Measurements from ENCODE around the gene RNF175.

The RNF175 gene

DNA sequence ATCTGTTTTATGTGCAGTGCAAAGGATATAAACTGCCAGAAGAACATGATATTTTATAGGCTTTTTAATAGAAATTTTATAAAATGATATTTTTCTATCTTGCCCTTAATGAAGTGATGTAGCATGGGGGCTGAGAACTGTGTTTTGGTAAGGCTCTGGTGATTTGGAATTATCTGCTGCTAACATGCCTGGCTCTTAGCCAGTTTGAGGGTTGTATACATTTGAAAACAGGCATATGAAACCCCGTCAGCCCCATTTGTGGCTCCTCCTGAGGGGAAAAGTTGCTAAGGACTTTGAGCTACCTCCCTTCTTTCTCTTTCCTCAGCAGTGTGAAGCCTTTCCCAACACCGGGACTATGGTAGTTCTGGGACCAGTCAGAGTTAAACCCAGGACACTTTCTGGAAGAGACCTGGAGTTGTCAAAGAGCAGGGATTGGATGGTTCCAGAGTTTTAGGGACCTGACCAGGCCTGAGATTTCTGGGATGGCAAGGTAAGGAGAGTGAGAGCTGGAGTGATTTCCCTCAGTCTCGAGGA lies 24.4 kb upstream of the RNF175 start:
- no peaks in the 10 kb centered on the region for H4K20me1 ChIP-seq (ENCODE audit: low read depth, low read length)
- no peaks in the 10 kb centered on the region for H3K36me3 ChIP-seq (ENCODE audit: low read length)
- no peaks in the 10 kb centered on the region for H3K79me2 ChIP-seq (ENCODE audit: insufficient read depth, low read length)
- H3K9me3 ChIP-seq (ENCODE audit: insufficient read depth, low read length), result no peaks in the 10 kb centered on the region
- no peaks in the 10 kb centered on the region for H3K9me2 ChIP-seq (replicated peaks; ENCODE audit: insufficient read depth, low read length)
- H3F3A ChIP-seq (ENCODE audit: insufficient read depth), result no peaks in the 10 kb centered on the region
- H3K4me2 ChIP-seq (ENCODE audit: low read depth, low read length, poor library complexity, severe bottlenecking), result no peak overlapping the region
- no peak overlapping the region for H2AFZ ChIP-seq (ENCODE audit: low read depth, low read length, severe bottlenecking)
- H3K4me3 ChIP-seq (ENCODE audit: insufficient read depth, low read length, poor library complexity, severe bottlenecking), result no peak overlapping the region
- no peaks in the 10 kb centered on the region for H3K27me3 ChIP-seq (ENCODE audit: low read length)
- TF ChIP-seq, protein P1, sequence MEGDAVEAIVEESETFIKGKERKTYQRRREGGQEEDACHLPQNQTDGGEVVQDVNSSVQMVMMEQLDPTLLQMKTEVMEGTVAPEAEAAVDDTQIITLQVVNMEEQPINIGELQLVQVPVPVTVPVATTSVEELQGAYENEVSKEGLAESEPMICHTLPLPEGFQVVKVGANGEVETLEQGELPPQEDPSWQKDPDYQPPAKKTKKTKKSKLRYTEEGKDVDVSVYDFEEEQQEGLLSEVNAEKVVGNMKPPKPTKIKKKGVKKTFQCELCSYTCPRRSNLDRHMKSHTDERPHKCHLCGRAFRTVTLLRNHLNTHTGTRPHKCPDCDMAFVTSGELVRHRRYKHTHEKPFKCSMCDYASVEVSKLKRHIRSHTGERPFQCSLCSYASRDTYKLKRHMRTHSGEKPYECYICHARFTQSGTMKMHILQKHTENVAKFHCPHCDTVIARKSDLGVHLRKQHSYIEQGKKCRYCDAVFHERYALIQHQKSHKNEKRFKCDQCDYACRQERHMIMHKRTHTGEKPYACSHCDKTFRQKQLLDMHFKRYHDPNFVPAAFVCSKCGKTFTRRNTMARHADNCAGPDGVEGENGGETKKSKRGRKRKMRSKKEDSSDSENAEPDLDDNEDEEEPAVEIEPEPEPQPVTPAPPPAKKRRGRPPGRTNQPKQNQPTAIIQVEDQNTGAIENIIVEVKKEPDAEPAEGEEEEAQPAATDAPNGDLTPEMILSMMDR (IDR thresholded peaks at IDR 0.05; ENCODE audit: insufficient read depth, low read length, poor library complexity, severe bottlenecking), result no peak
- no peak for TF ChIP-seq EZH2phosphoT487 (conservative IDR thresholded peaks at IDR 0.05; ENCODE audit: low read length)
- H3K27ac ChIP-seq (ENCODE audit: low read depth, low read length), result no peak overlapping the region
- no peak overlapping the region for H3K9ac ChIP-seq (ENCODE audit: low read length)

- TF ChIP-seq, protein P1 (IDR thresholded peaks at IDR 0.05; ENCODE audit: insufficient read depth, low read length, poor library complexity, severe bottlenecking), result no peak
- no peak for TF ChIP-seq EZH2phosphoT487 (conservative IDR thresholded peaks at IDR 0.05; ENCODE audit: low read length)
- Histone ChIP-seq H3K9me3 (ENCODE audit: insufficient read depth, low read length) (no peaks in the 10 kb centered on the region), H3K9ac (ENCODE audit: low read length) (no peak overlapping the region), H3K9me2 (replicated peaks; ENCODE audit: insufficient read depth, low read length) (no peaks in the 10 kb centered on the region), H2AFZ (ENCODE audit: low read depth, low read length, severe bottlenecking) (no peak overlapping the region), H3K4me2 (ENCODE audit: low read depth, low read length, poor library complexity, severe bottlenecking) (no peak overlapping the region), H4K20me1 (ENCODE audit: low read depth, low read length) (no peaks in the 10 kb centered on the region), H3K27me3 (ENCODE audit: low read length) (no peaks in the 10 kb centered on the region), H3K4me3 (ENCODE audit: insufficient read depth, low read length, poor library complexity, severe bottlenecking) (no peak overlapping the region), H3K36me3 (ENCODE audit: low read length) (no peaks in the 10 kb centered on the region), H3K27ac (ENCODE audit: low read depth, low read length) (no peak overlapping the region), H3K79me2 (ENCODE audit: insufficient read depth, low read length) (no peaks in the 10 kb centered on the region), H3F3A (ENCODE audit: insufficient read depth) (no peaks in the 10 kb centered on the region)
Observed at GRCh38 chr4:153782581-153782980, 22.8 kb upstream of the RNF175 start.

GRCh38 chr4:153781717-153782416 lies 22.0 kb upstream of the RNF175 start:
- no peaks in the 10 kb centered on the region for H4K20me1 ChIP-seq (ENCODE audit: low read depth, low read length)
- H2AFZ ChIP-seq (ENCODE audit: low read depth, low read length, severe bottlenecking), result no peak overlapping the region
- TF ChIP-seq, protein P1 (IDR thresholded peaks at IDR 0.05; ENCODE audit: insufficient read depth, low read length, poor library complexity, severe bottlenecking), result no peak
- no peak for TF ChIP-seq EZH2phosphoT487 (conservative IDR thresholded peaks at IDR 0.05; ENCODE audit: low read length)
- no peaks in the 10 kb centered on the region for H3K9me3 ChIP-seq (ENCODE audit: insufficient read depth, low read length)
- no peak overlapping the region for H3K9ac ChIP-seq (ENCODE audit: low read length)
- H3K79me2 ChIP-seq (ENCODE audit: insufficient read depth, low read length), result no peaks in the 10 kb centered on the region
- H3K4me2 ChIP-seq (ENCODE audit: low read depth, low read length, poor library complexity, severe bottlenecking), result no peak overlapping the region
- H3K4me3 ChIP-seq (ENCODE audit: insufficient read depth, low read length, poor library complexity, severe bottlenecking), result no peak overlapping the region
- H3K36me3 ChIP-seq (ENCODE audit: low read length), result no peaks in the 10 kb centered on the region
- H3K9me2 ChIP-seq (replicated peaks; ENCODE audit: insufficient read depth, low read length), result no peaks in the 10 kb centered on the region
- no peaks in the 10 kb centered on the region for H3K27me3 ChIP-seq (ENCODE audit: low read length)
- H3K27ac ChIP-seq (ENCODE audit: low read depth, low read length), result no peak overlapping the region
- no peaks in the 10 kb centered on the region for H3F3A ChIP-seq (ENCODE audit: insufficient read depth)

Data from SU-DHL-6 (cell line).